NCI-H128 (cell line): ENCODE results near the gene SMIM44.
"Not testable (repeated sequence)": the region's sequence is repeated elsewhere in the genome, so short reads cannot be mapped to it uniquely, and the experiment has no call there.

ENCODE experiments used
- DNase-seq: peaks from one replicate; lab custom pipeline; 2025; ENCODE audit not compliant: unreplicated experiment; lab: John Stamatoyannopoulos, UW

The SMIM44 gene

GRCh38 chr19:3483226-3483628, at the start of gene SMIM44:
TSS of gene SMIM44 (minus strand) at chr19:3483441. CDS start at chr19:3483403, 38 bp downstream.
- no peak for DNase-seq

- DNase-seq, result no peak
Observed at GRCh38 chr19:3533033-3533432, 49.8 kb upstream of the SMIM44 start.

GRCh38 chr19:3532154-3532786, 49.0 kb upstream of the SMIM44 start:
- DNase-seq, result no peak

- no peak for DNase-seq
Observed at GRCh38 chr19:3531716-3532115, 48.5 kb upstream of the SMIM44 start.

GRCh38 chr19:3530389-3530788, 47.1 kb upstream of the SMIM44 start:
- no peak for DNase-seq

GRCh38 chr19:3529299-3529698, 46.1 kb upstream of the SMIM44 start:
- DNase-seq, result not testable (repeated sequence)

GRCh38 chr19:3528539-3529211, 45.4 kb upstream of the SMIM44 start:
- DNase-seq, result no peak

- no peak for DNase-seq
Observed at GRCh38 chr19:3528080-3528479, 44.8 kb upstream of the SMIM44 start.

- DNase-seq, result no peak
Observed at GRCh38 chr19:3527238-3527910, 44.1 kb upstream of the SMIM44 start.

- DNase-seq, result no peak
Observed at GRCh38 chr19:3526507-3527237, 43.4 kb upstream of the SMIM44 start.

GRCh38 chr19:3524904-3525451, 41.7 kb upstream of the SMIM44 start:
- DNase-seq, result no peak

GRCh38 chr19:3524078-3524842, 41.0 kb upstream of the SMIM44 start:
- DNase-seq, result no peak

- DNase-seq, result no peak
Observed at GRCh38 chr19:3523361-3524077, 40.3 kb upstream of the SMIM44 start.

GRCh38 chr19:3522421-3523360, 39.5 kb upstream of the SMIM44 start:
- DNase-seq, result no peak

- DNase-seq, result no peak
Observed at GRCh38 chr19:3521104-3521445, 37.8 kb upstream of the SMIM44 start.

GRCh38 chr19:3520166-3521103, 37.2 kb upstream of the SMIM44 start:
- no peak for DNase-seq

- DNase-seq, result no peak
Observed at GRCh38 chr19:3519126-3519525, 35.9 kb upstream of the SMIM44 start.

GRCh38 chr19:3518659-3519058, 35.4 kb upstream of the SMIM44 start:
- DNase-seq, result no peak
